Ishikawa (cell line): ENCODE measurements around the gene RXRA.

Experiments
- CEBPB ChIP-seq: IDR thresholded peaks from 2 replicates; pipeline ENCODE4 v1.6.1; 2012
- CREB1 ChIP-seq: IDR thresholded peaks from 2 replicates; pipeline ENCODE4 v1.6.1; 2012; ENCODE audit warnings: low read depth
- EGR1 ChIP-seq: IDR thresholded peaks from 2 replicates; pipeline ENCODE4 v1.6.1; 2012
- EP300 ChIP-seq: IDR thresholded peaks from 2 replicates; pipeline ENCODE4 v1.6.1; 2012; ENCODE audit warnings: borderline replicate concordance
- FOXM1 ChIP-seq: IDR thresholded peaks from 2 replicates; pipeline ENCODE4 v1.6.1; 2012; ENCODE audit warnings: low read depth, borderline replicate concordance
- MAX ChIP-seq: IDR thresholded peaks from 2 replicates; pipeline ENCODE4 v1.6.1; 2012
- NFIC ChIP-seq: IDR thresholded peaks from 2 replicates; pipeline ENCODE4 v1.6.1; 2012
- RAD21 ChIP-seq: IDR thresholded peaks from 2 replicates; pipeline ENCODE4 v1.6.1; 2012; ENCODE audit warnings: low read depth
- TAF1 ChIP-seq: IDR thresholded peaks from 2 replicates; pipeline ENCODE4 v1.6.1; 2012; ENCODE audit warnings: low read depth, mild to moderate bottlenecking
- TCF12 ChIP-seq: IDR thresholded peaks from 2 replicates; pipeline ENCODE4 v1.6.1; 2012; ENCODE audit warnings: low read depth
- TEAD4 ChIP-seq: IDR thresholded peaks from 2 replicates; pipeline ENCODE4 v1.6.1; 2012
- YY1 ChIP-seq: IDR thresholded peaks from 2 replicates; pipeline ENCODE4 v1.6.1; 2012; ENCODE audit warnings: low read depth
- ZBTB7A ChIP-seq: IDR thresholded peaks from 2 replicates; pipeline ENCODE4 v1.6.1; 2012; ENCODE audit warnings: low read depth
- TF ChIP-seq, protein P1 (sequence below): IDR thresholded peaks from 2 replicates; pipeline ENCODE4 v1.6.1; 2012; ENCODE audit warnings: low read depth, mild to moderate bottlenecking
- TF ChIP-seq, protein P2 (sequence below): IDR thresholded peaks from 2 replicates; pipeline ENCODE4 v1.6.1; 2012

Gene RXRA

DNA sequence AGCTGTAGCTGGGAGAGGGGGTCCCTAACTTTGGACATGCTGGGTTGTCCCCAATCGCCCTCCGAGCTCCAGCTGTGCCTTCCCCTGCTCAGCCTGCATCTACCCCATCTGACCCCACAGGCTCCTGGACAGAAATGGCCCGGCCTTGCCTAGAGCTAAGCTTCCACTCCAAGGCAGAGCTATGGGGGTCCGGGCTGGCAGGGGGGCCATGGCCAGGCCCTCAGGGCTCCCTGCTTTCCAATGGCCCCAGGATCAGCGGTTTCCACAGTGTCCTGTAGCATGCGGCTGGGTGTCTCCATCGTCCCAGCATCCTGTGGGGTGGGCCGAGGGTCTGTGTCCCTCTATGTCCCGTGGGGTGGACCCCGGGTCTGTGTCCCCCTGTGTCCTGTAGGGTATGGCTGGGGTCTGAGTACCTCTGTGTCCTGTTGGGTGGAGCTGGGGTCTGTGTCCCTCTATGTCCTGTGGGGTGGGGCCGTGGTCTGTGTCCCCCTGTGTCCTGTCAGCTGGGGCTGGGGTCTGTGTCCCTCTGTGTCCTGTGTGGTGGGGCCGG lies 130.6 kb downstream of the RXRA start:
- TF ChIP-seq FOXM1 (no peak), NFIC (no peak), MAX (no peak), TEAD4 (no peak), YY1 (no peak), CEBPB (no peak), RAD21 (no peak), ZBTB7A (no peak), EGR1 (no peak), EP300 (no peak), TCF12 (no peak), CREB1 (no peak), TAF1 (no peak)
- TF ChIP-seq, protein P1, sequence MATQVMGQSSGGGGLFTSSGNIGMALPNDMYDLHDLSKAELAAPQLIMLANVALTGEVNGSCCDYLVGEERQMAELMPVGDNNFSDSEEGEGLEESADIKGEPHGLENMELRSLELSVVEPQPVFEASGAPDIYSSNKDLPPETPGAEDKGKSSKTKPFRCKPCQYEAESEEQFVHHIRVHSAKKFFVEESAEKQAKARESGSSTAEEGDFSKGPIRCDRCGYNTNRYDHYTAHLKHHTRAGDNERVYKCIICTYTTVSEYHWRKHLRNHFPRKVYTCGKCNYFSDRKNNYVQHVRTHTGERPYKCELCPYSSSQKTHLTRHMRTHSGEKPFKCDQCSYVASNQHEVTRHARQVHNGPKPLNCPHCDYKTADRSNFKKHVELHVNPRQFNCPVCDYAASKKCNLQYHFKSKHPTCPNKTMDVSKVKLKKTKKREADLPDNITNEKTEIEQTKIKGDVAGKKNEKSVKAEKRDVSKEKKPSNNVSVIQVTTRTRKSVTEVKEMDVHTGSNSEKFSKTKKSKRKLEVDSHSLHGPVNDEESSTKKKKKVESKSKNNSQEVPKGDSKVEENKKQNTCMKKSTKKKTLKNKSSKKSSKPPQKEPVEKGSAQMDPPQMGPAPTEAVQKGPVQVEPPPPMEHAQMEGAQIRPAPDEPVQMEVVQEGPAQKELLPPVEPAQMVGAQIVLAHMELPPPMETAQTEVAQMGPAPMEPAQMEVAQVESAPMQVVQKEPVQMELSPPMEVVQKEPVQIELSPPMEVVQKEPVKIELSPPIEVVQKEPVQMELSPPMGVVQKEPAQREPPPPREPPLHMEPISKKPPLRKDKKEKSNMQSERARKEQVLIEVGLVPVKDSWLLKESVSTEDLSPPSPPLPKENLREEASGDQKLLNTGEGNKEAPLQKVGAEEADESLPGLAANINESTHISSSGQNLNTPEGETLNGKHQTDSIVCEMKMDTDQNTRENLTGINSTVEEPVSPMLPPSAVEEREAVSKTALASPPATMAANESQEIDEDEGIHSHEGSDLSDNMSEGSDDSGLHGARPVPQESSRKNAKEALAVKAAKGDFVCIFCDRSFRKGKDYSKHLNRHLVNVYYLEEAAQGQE = no peak
- TF ChIP-seq, protein P2, sequence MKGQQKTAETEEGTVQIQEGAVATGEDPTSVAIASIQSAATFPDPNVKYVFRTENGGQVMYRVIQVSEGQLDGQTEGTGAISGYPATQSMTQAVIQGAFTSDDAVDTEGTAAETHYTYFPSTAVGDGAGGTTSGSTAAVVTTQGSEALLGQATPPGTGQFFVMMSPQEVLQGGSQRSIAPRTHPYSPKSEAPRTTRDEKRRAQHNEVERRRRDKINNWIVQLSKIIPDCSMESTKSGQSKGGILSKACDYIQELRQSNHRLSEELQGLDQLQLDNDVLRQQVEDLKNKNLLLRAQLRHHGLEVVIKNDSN = no peak

DNA sequence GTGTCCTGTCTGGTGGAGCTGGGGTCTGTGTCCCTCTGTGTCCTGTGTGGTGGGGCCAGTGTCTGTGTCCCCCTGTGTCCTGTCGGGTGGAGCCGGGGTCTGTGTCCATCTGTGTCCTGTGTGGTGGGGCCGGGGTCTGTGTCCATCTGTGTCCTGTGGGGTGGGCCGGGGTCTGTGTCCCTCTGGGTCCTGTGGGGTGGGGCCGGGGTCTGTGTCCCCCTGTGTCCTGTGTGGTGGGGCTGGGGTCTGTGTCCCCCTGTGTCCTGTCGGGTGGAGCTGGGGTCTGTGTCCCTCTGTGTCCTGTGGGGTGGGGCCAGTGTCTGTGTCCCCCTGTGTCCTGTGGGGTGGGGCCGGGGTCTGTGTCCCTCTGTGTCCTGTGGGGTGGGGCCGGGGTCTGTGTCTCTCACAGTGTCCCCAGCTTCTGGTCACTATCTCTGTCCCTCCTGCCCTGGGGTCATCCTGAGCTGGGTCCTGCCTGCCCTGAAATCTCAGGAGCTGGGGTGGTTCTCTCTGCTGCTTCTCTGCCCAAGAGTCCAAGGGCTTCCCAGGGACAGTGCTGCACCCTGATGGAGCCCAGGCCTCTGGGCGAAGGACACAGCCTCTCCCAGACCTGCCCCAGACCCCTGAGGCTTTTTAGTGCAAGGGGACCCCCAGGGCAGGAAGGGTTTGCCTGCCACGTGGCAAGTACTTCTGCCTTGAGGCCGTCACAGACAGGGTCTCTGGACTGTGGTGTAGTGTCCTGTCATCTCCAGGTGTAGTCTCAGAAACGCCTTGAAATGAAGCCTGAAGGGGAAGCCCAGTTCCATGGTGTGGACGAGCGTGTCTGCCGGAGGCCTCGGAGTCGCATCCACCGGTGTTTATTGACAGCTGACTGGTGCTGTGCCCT lies 131.3 kb downstream of the RXRA start:
- TF ChIP-seq, protein P1 = no peak

- TF ChIP-seq TCF12 = no peak
- TF ChIP-seq CEBPB = no peak
- no peak for TF ChIP-seq TEAD4
- no peak for TF ChIP-seq EGR1
- no peak for TF ChIP-seq RAD21
- no peak for TF ChIP-seq NFIC
These were observed 132.2 kb downstream of the RXRA start for GRCh38 chr9:134458207-134459108.

DNA sequence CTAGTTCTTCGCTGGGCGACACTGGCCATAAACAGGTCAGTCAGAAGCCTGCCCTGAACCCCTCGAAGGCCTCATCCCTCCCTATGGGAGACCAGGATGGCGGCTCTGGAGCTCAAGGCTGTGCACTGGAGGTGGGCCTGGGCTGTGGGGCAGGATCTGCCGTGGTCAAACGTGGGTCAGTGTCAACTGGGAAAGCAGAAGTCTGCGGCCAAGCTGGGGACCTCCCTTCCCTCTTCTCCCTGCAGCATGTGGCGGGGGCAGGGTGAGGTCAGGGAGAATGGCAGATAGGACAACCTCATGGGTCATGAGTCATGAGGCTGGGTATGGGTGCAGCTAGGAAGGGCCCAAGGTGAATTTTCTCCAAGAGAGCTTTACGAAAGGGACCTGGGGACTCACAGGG lies 132.9 kb downstream of the RXRA start:
- TF ChIP-seq TAF1 = no peak
- no peak for TF ChIP-seq CREB1
- TF ChIP-seq ZBTB7A = no peak
- TF ChIP-seq YY1 = no peak
- no peak for TF ChIP-seq TEAD4
- no peak for TF ChIP-seq MAX
- TF ChIP-seq NFIC = no peak

DNA sequence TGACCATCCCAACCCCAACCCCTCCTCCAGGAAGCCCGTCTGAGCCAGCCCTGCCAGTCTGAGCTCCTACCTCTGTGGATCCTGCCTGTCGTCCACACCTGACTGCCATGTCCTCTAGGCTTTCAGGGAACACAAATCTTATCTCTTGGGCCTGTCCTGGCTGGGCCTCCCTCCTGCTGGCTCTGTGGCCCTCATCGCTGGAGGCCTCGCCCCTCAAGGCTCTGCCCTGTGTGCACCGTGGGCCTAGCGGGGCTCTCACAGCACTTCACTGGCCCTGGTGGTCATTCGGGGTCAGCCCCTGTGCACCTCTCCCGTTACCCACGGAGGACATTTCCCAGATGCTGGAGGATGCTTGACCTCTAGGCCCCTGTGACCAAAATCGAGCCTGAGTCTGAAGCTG lies 133.3 kb downstream of the RXRA start:
- TF ChIP-seq, protein P2 = no peak
- no peak for TF ChIP-seq TEAD4
- TF ChIP-seq, protein P1 = no peak
- TF ChIP-seq ZBTB7A = no peak
- no peak for TF ChIP-seq RAD21
- no peak for TF ChIP-seq FOXM1
- no peak for TF ChIP-seq YY1
